Duodenal mucosa (tissue), 2 donors: ENCODE data around the gene KCNK13.

Experiments
- H3K27ac ChIP-seq: one replicate; pipeline ENCODE4 v1.7.0; 2013; ENCODE audit warnings: low read depth, low read length
- H3K27me3 ChIP-seq, 2 donors: one replicate each; pipeline ENCODE4 v1.7.0; 2013; ENCODE audit warnings: low read length in 2 of 2, control low read depth in 1 of 2; ENCODE audit not compliant: insufficient read depth in 2 of 2, control insufficient read depth in 1 of 2
- H3K36me3 ChIP-seq, 2 donors: one replicate each; pipeline ENCODE4 v1.7.0; 2013; ENCODE audit warnings: low read length in 2 of 2, control low read depth in 1 of 2; ENCODE audit not compliant: insufficient read depth in 2 of 2, control insufficient read depth in 1 of 2
- H3K4me1 ChIP-seq, 2 donors: one replicate each; pipeline ENCODE4 v1.7.0; 2013; ENCODE audit warnings: low read length in 2 of 2, control low read depth in 1 of 2; ENCODE audit not compliant: insufficient read depth in 2 of 2, control insufficient read depth in 1 of 2
- H3K4me3 ChIP-seq, 2 donors: one replicate each; pipeline ENCODE4 v1.7.0; 2013; ENCODE audit warnings: low read length in 2 of 2, low read depth in 1 of 2
- H3K9ac ChIP-seq, 2 donors: one replicate each; pipeline ENCODE4 v1.7.0; 2013; ENCODE audit warnings: low read length in 2 of 2, low read depth in 1 of 2
- H3K9me3 ChIP-seq, 2 donors: one replicate each; pipeline ENCODE4 v1.7.0; 2013; ENCODE audit warnings: low read length in 2 of 2, control low read depth in 1 of 2; ENCODE audit not compliant: control insufficient read depth in 1 of 2

The KCNK13 gene

GRCh38 chr14:90116444-90116843, 54.6 kb downstream of the KCNK13 start:
- H3K27me3 ChIP-seq: peaks cover 0 to 2% of the 10 kb centered on the region in 2 donors
- H3K9me3 ChIP-seq: no peaks in the 10 kb centered on the region
- no peaks in the 10 kb centered on the region for H3K36me3 ChIP-seq
- H3K4me1 ChIP-seq: no peaks in the 10 kb centered on the region
- no peak overlapping the region for H3K4me3 ChIP-seq
- H3K9ac ChIP-seq: no peak overlapping the region
- H3K27ac ChIP-seq: no peak overlapping the region

- Histone ChIP-seq H3K4me3 (no peak overlapping the region), H3K27ac (no peak overlapping the region), H3K27me3 (no peaks in the 10 kb centered on the region), H3K9me3 (no peaks in the 10 kb centered on the region), H3K36me3 (no peaks in the 10 kb centered on the region), H3K4me1 (no peaks in the 10 kb centered on the region), H3K9ac (no peak overlapping the region)
Observed at GRCh38 chr14:90118027-90118426, 56.2 kb downstream of the KCNK13 start.

GRCh38 chr14:90126260-90126659, 64.5 kb downstream of the KCNK13 start:
- Histone ChIP-seq H3K9me3 (no peaks in the 10 kb centered on the region), H3K36me3 (no peaks in the 10 kb centered on the region), H3K27me3 (peaks cover 0 to 6% of the 10 kb centered on the region in 2 donors), H3K27ac (no peak overlapping the region), H3K4me3 (no peak overlapping the region), H3K9ac (no peak overlapping the region), H3K4me1 (no peaks in the 10 kb centered on the region)

- H3K9ac ChIP-seq: no peak overlapping the region
Observed at GRCh38 chr14:90132821-90133570, 71.2 kb downstream of the KCNK13 start.

GRCh38 chr14:90136904-90137303, 75.1 kb downstream of the KCNK13 start:
- Histone ChIP-seq H3K4me3 (no peak overlapping the region), H3K27me3 (no peaks in the 10 kb centered on the region), H3K36me3 (no peaks in the 10 kb centered on the region), H3K9ac (no peak overlapping the region), H3K27ac (no peak overlapping the region), H3K4me1 (no peaks in the 10 kb centered on the region), H3K9me3 (no peaks in the 10 kb centered on the region)

More at GRCh38 chr14:90132821-90133570, 71.2 kb downstream of the KCNK13 start:
- H3K27me3 ChIP-seq: peaks cover 0 to 6% of the 10 kb centered on the region in 2 donors
- H3K4me3 ChIP-seq: no peak overlapping the region
- H3K9me3 ChIP-seq: no peaks in the 10 kb centered on the region
- H3K4me1 ChIP-seq: no peaks in the 10 kb centered on the region
- no peaks in the 10 kb centered on the region for H3K36me3 ChIP-seq
- H3K27ac ChIP-seq: no peak overlapping the region

- Histone ChIP-seq H3K36me3 (no peaks in the 10 kb centered on the region), H3K4me3 (no peak overlapping the region), H3K4me1 (no peaks in the 10 kb centered on the region), H3K9me3 (no peaks in the 10 kb centered on the region), H3K27ac (no peak overlapping the region), H3K27me3 (no peaks in the 10 kb centered on the region), H3K9ac (no peak overlapping the region)
Observed at GRCh38 chr14:90137807-90138206, 76.0 kb downstream of the KCNK13 start.

GRCh38 chr14:90139199-90139598, 77.4 kb downstream of the KCNK13 start:
- H3K27me3 ChIP-seq: no peaks in the 10 kb centered on the region
- no peaks in the 10 kb centered on the region for H3K9me3 ChIP-seq
- no peak overlapping the region for H3K27ac ChIP-seq
- no peaks in the 10 kb centered on the region for H3K36me3 ChIP-seq
- H3K4me1 ChIP-seq: no peaks in the 10 kb centered on the region
- no peak overlapping the region for H3K4me3 ChIP-seq
- H3K9ac ChIP-seq: no peak overlapping the region

GRCh38 chr14:90140298-90140955, 78.6 kb downstream of the KCNK13 start:
- no peak overlapping the region for H3K4me3 ChIP-seq
- H3K27me3 ChIP-seq: no peaks in the 10 kb centered on the region
- no peak overlapping the region for H3K9ac ChIP-seq
- no peak overlapping the region for H3K27ac ChIP-seq
- no peaks in the 10 kb centered on the region for H3K9me3 ChIP-seq
- H3K36me3 ChIP-seq: no peaks in the 10 kb centered on the region
- H3K4me1 ChIP-seq: no peaks in the 10 kb centered on the region

- H3K27me3 ChIP-seq: no peaks in the 10 kb centered on the region
Observed at GRCh38 chr14:90140956-90141316, 79.1 kb downstream of the KCNK13 start.

GRCh38 chr14:90153429-90153828, 91.6 kb downstream of the KCNK13 start:
- Histone ChIP-seq H3K4me3 (no peak overlapping the region), H3K36me3 (no peaks in the 10 kb centered on the region), H3K27ac (no peak overlapping the region), H3K9ac (no peak overlapping the region), H3K9me3 (no peaks in the 10 kb centered on the region), H3K4me1 (no peaks in the 10 kb centered on the region), H3K27me3 (no peaks in the 10 kb centered on the region)

More at GRCh38 chr14:90140956-90141316, 79.1 kb downstream of the KCNK13 start:
- Histone ChIP-seq H3K36me3 (no peaks in the 10 kb centered on the region), H3K27ac (no peak overlapping the region), H3K4me1 (no peaks in the 10 kb centered on the region), H3K9me3 (no peaks in the 10 kb centered on the region), H3K9ac (no peak overlapping the region), H3K4me3 (no peak overlapping the region)
